AG04449 (cell line): ENCODE data around the gene CRYL1.

Experiments used
- CTCF ChIA-PET: fragments of 350-600 bp; formaldehyde crosslinking; extraction: SDS; loops from one replicate; lab custom pipeline; 2021; ENCODE audit warnings: antibody characterized with exemption; lab: Yijun Ruan, JAX
- POLR2A ChIA-PET: fragments of 400-600, 350-600 bp; formaldehyde crosslinking; extraction: SDS; loops from one replicate; lab custom pipeline; 2020; ENCODE audit warnings: antibody characterized with exemption, inconsistent platforms; lab: Yijun Ruan, JAX
- DNase-seq: peaks from one replicate; pipeline ENCODE4 v3.0.0-alpha.2; 2010; ENCODE audit warnings: low read depth, low spot score
- H3K4me3 ChIP-seq: 2 replicates; pipeline ENCODE4 v1.5.1; 2011; ENCODE audit warnings: low read depth, mild to moderate bottlenecking, control low read depth, low read length
- TF ChIP-seq, protein P1 (sequence below): IDR thresholded peaks from one replicate; pipeline ENCODE4 v1.5.1; 2011; ENCODE audit warnings: mild to moderate bottlenecking, moderate library complexity, low read length, control low read depth, inconsistent platforms; ENCODE audit not compliant: insufficient read depth; ENCODE audit errors: missing control alignments

Gene CRYL1

DNA sequence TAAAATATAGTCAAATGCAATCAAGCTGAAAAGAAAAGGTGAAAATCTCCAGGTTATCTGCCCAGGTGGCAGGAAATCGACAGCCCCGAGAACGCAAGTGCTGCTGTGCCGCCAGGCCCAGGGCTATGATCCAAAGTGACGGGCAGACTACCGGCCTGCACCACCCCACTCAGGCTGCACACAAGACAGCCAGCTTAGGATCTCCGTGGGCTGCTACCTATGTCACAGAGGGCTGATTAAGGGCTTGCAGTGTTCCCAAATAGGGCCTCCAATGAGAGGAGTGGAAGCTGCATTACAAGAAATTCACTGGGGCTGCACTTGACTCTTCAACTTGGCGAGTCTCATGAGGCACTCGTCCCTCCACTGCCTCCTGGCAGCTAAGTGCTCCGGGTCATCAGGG, 121.8 kb downstream of the CRYL1 start:
- TF ChIP-seq, protein P1, sequence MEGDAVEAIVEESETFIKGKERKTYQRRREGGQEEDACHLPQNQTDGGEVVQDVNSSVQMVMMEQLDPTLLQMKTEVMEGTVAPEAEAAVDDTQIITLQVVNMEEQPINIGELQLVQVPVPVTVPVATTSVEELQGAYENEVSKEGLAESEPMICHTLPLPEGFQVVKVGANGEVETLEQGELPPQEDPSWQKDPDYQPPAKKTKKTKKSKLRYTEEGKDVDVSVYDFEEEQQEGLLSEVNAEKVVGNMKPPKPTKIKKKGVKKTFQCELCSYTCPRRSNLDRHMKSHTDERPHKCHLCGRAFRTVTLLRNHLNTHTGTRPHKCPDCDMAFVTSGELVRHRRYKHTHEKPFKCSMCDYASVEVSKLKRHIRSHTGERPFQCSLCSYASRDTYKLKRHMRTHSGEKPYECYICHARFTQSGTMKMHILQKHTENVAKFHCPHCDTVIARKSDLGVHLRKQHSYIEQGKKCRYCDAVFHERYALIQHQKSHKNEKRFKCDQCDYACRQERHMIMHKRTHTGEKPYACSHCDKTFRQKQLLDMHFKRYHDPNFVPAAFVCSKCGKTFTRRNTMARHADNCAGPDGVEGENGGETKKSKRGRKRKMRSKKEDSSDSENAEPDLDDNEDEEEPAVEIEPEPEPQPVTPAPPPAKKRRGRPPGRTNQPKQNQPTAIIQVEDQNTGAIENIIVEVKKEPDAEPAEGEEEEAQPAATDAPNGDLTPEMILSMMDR = no peak
- DNase-seq = no peak
- ChIA-PET POLR2A (no interaction called here), CTCF (no interaction called here)
- no peak overlapping the region for H3K4me3 ChIP-seq

GRCh38 chr13:20402881-20403280, 122.8 kb downstream of the CRYL1 start:
- DNase-seq = no peak
- no peak overlapping the region for H3K4me3 ChIP-seq
- POLR2A ChIA-PET = no interaction called here
- CTCF ChIA-PET = no interaction called here
- TF ChIP-seq, protein P1 = no peak

DNA sequence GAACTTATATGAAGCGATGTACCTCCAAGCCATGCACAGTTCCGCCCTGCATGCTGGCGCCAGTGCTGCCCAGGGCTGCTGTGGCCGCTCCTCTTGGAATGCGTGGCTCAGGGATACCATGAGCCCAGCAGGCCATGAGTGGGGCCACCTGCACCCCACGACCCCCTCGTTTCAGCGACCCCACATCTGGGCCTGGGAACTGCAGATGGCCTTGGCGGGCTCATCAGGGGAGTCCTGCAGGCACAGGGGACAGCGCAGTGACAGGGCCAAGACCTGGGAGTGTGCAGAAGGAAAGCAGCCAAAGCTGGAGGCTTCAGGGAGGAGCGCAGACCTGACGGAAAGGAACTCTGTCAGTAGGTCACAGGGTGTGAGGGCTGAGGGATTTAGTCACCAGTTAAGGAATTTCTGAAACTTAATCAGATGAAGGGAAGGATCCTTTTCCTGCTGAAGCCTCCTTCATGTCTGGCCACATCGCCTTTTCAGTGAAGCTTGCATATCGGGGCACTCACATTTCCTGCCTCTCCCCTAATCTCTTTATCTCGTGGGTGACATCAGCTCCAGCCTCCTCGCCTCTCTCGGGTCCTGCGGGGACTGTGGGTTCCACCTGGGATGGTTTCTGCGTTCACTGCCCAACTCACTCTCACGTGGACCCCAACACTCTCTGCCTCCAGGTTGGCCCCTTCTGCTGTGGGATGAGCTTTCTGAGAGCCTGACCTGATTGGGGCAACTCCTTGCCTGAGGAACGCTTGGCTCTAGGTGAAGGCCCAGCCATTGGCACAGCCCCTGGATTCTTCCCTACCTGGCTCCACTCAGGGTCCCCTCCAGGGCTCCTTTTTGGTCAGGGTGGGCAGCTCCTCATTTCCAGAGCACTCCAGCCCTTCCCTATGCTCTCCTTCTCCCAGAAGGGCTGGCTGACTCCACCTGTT, 123.5 kb downstream of the CRYL1 start:
- ChIA-PET CTCF (no interaction called here), POLR2A (no interaction called here)
- TF ChIP-seq, protein P1 = no peak
- DNase-seq = peak; percentile 19
- H3K4me3 ChIP-seq = no peak overlapping the region

DNA sequence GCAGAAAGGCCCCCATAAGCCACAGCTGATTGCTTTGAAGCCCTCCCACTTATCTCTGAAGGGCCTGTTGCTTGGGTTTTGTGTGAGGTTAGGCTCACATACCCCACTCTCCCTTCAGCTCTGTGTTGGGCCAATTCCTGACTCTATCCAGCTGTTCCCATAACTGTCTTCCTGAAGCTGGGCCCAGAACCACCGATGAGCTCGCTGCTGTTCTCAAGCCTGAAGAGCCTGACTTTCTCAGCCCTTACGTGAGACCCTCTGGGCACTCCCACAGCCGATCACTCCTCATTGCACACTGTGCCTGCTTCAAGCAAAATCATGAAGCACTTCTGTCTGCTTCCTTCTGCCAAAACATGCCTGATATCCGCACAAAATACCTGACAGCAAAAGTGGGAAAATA, 124.1 kb downstream of the CRYL1 start:
- TF ChIP-seq, protein P1 = no peak

DNA sequence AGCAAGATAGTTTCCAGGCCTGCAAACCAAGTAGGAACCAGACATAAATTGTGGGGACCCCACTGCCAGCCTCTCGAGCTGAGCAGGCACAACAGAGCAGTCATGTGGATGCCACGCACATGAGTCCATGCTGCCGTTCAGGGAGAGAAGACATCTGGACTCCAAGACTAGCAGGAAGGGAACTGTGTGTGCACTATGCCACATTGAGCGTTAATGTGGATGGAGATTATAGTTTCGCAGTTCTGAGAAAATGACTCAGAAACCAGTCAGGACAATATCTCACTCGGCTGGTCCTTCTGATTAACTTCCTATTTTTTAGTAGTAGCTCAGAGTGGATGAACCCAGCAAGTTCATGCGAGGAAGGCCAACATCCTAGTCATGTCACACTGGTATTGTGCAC, 124.9 kb downstream of the CRYL1 start:
- POLR2A ChIA-PET = interaction anchor here (1.4 kb wide), 1 partner anchor 19 kb away, joined by 6 read pairs; no protein-coding TSS in a partner anchor
- H3K4me3 ChIP-seq = no peak overlapping the region
- TF ChIP-seq, protein P1 = no peak
- peak; percentile 23 for DNase-seq
- CTCF ChIA-PET = interaction anchor here (0.8 kb wide), 1 partner anchor 28 kb away, joined by 3 read pairs; no protein-coding TSS in a partner anchor

More for the DNA sequence above, 124.1 kb downstream of the CRYL1 start:
- POLR2A ChIA-PET = interaction anchor here (1.4 kb wide), 1 partner anchor 18 kb away, joined by 6 read pairs; no protein-coding TSS in a partner anchor
- no peak overlapping the region for H3K4me3 ChIP-seq
- DNase-seq = no peak
- CTCF ChIA-PET = no interaction called here

DNA sequence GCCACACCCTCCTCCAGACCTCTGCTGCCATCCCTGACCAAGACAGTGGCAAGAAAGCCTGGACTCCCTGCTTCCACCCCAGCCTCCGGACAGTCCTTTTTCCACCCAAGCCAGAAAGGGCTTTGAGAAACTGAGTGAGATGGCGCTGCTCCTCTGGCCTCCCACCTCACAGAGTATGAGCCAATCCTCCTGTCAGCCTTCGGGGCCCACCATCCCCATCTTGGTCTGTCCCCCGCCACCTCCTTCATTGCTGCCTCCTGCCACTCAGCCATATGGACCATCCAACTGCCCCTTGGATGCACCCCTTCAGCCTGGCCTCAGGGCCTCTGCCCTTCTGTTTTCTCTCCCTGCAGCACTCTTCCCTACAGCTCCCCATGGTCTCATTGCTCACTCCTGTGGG, 125.7 kb downstream of the CRYL1 start:
- TF ChIP-seq, protein P1 = no peak
- ChIA-PET CTCF (no interaction called here), POLR2A (no interaction called here)
- no peak for DNase-seq
- no peak overlapping the region for H3K4me3 ChIP-seq
